Measurements from ENCODE around the gene VAMP1.
"Not testable (repeated sequence)": the region's sequence is repeated elsewhere in the genome, so short reads cannot be mapped to it uniquely, and the experiment has no call there.

Gene VAMP1

GRCh38 chr12:6450091-6450868, 20.2 kb downstream of the VAMP1 start:
- DNase-seq, result no peak

GRCh38 chr12:6444704-6445688, 25.5 kb downstream of the VAMP1 start, which contains the start of gene CD27:
Gene CD27 (plus strand): TSS chr12:6444955. CDS start chr12:6445096, 141 bp downstream.
- DNase-seq, result no peak

- DNase-seq, result no peak
These were observed 26.4 kb downstream of the VAMP1 start for GRCh38 chr12:6444031-6444430.

- no peak for DNase-seq
These were observed 27.0 kb downstream of the VAMP1 start for GRCh38 chr12:6443361-6443983.

GRCh38 chr12:6442836-6443235, 27.6 kb downstream of the VAMP1 start:
- no peak for DNase-seq

GRCh38 chr12:6440391-6440790, 30.1 kb downstream of the VAMP1 start:
- no peak for DNase-seq

GRCh38 chr12:6438345-6438744, 32.1 kb downstream of the VAMP1 start:
- DNase-seq, result no peak

- DNase-seq, result no peak
These were observed 32.9 kb downstream of the VAMP1 start for GRCh38 chr12:6437586-6437985.

GRCh38 chr12:6435961-6436715, 34.3 kb downstream of the VAMP1 start:
- no peak for DNase-seq

- no peak for DNase-seq
These were observed 36.0 kb downstream of the VAMP1 start for GRCh38 chr12:6434205-6435140.

- no peak for DNase-seq
These were observed 37.5 kb downstream of the VAMP1 start for GRCh38 chr12:6432991-6433390.

- DNase-seq, result no peak
These were observed 40.1 kb downstream of the VAMP1 start for GRCh38 chr12:6430124-6430989.

GRCh38 chr12:6428326-6428725, 42.2 kb downstream of the VAMP1 start:
- DNase-seq, result no peak

- DNase-seq, result not testable (repeated sequence)
These were observed 42.7 kb downstream of the VAMP1 start for GRCh38 chr12:6427796-6428195.

- peak; percentile 80 for DNase-seq
These were observed 43.4 kb downstream of the VAMP1 start for GRCh38 chr12:6426882-6427671.

GRCh38 chr12:6425590-6426531, 44.6 kb downstream of the VAMP1 start:
- DNase-seq, result peak; percentile 52

- DNase-seq, result no peak
These were observed 45.6 kb downstream of the VAMP1 start for GRCh38 chr12:6424866-6425265.

- DNase-seq, result no peak
These were observed 46.5 kb downstream of the VAMP1 start for GRCh38 chr12:6424008-6424347.

Measured in CD4-positive, alpha-beta T cell treated with Interferon gamma for 1 hour (primary cell).